HL-60 (cell line): ENCODE results near the gene CRYBG2.
"Not testable (repeated sequence)": the region's sequence is repeated elsewhere in the genome, so short reads cannot be mapped to it uniquely, and the experiment has no call there.

Experiments
- CTCF ChIP-seq: IDR thresholded peaks from one replicate; pipeline ENCODE4 v1.5.1; 2011; ENCODE audit warnings: low read length, control low read depth, inconsistent platforms; ENCODE audit not compliant: insufficient read depth
- POLR2AphosphoS5 ChIP-seq: IDR thresholded peaks from 2 replicates; pipeline ENCODE4 v1.6.1; 2012; ENCODE audit warnings: low read depth
- REST ChIP-seq: IDR thresholded peaks from 2 replicates; pipeline ENCODE4 v1.6.1; 2012; ENCODE audit warnings: low read depth; ENCODE audit not compliant: insufficient replicate concordance
- SPI1 ChIP-seq: IDR thresholded peaks from 2 replicates; pipeline ENCODE4 v1.6.1; 2012; ENCODE audit warnings: low read depth, mild to moderate bottlenecking, borderline replicate concordance

- not testable (repeated sequence) for TF ChIP-seq CTCF, POLR2AphosphoS5, REST
- TF ChIP-seq SPI1, result peak; percentile 75; the same call in 1 of the 2 replicates
Observed at GRCh38 chr1:26292735-26293134, 61.2 kb downstream of the CRYBG2 start.
